GM12864 (cell line): ENCODE data around the gene ANKS1B.
A peak's percentile ranks its signal among the peaks of the same experiment; 100 is the strongest.

Experiments used
- DNase-seq: peaks from one replicate; pipeline ENCODE4 v3.0.0-alpha.2; 2011; ENCODE audit warnings: low read depth
- H3K4me3 ChIP-seq: 2 replicates; pipeline ENCODE4 v1.5.1; 2011; ENCODE audit warnings: mild to moderate bottlenecking, low read depth, low read length, control low read depth
- TF ChIP-seq, protein P1 (sequence below): IDR thresholded peaks from 2 replicates; pipeline ENCODE4 v1.5.1; 2011; ENCODE audit warnings: low read depth, mild to moderate bottlenecking, moderate library complexity, low read length, control low read depth, inconsistent platforms; ENCODE audit errors: missing control alignments

Gene ANKS1B

DNA sequence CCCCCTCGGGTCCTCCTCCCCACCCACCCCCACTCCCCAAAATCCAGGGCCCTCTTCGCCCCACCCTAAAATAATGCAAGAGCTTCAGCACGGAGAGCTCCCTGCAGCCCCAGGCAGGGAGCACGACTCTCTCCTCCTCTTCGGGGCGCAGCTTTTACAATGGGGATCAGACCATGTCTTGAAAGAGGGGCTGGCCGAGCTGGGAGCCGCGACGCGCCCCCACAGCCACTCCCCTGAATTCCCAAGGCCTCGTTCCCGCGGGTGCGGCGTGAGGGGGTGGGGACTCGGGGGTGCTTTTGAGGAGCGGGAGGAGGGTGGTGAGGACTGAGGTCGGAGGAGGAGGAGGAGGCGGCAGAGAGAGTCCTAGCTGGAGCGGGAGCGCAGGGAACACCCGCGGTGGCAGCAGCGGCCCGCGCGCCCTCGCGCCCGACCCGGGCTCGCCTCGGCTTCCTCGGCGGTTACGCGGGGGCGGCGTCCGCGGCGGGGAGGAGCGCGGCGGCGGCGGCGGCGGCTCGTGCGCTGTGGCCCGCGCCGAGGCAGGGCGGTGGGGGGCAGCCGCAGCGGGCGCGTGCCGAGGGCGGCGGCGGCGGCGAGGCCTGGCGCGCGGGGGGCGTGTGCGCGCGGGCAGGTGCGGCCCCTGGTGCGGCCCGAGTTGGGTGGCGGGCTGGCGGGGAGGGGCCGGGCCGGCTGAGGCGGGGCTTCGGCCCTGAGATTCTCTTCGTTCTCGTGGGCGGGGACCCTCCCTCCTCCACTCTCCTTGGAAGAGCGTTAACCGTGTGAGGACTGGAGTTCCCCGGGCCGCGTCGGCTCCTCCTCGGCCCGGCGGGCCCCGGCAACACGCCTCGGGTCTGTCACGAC is at the start of gene ANKS1B:
ANKS1B (minus strand) TSS at position 666 of the 858 bp plus-strand sequence. CDS start 699 bp downstream, outside the sequence.
- DNase-seq, result no peak
- H3K4me3 ChIP-seq, result peak within 1 kb of the TSS; percentile 58
- TF ChIP-seq, protein P1, sequence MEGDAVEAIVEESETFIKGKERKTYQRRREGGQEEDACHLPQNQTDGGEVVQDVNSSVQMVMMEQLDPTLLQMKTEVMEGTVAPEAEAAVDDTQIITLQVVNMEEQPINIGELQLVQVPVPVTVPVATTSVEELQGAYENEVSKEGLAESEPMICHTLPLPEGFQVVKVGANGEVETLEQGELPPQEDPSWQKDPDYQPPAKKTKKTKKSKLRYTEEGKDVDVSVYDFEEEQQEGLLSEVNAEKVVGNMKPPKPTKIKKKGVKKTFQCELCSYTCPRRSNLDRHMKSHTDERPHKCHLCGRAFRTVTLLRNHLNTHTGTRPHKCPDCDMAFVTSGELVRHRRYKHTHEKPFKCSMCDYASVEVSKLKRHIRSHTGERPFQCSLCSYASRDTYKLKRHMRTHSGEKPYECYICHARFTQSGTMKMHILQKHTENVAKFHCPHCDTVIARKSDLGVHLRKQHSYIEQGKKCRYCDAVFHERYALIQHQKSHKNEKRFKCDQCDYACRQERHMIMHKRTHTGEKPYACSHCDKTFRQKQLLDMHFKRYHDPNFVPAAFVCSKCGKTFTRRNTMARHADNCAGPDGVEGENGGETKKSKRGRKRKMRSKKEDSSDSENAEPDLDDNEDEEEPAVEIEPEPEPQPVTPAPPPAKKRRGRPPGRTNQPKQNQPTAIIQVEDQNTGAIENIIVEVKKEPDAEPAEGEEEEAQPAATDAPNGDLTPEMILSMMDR, result no peak

DNA sequence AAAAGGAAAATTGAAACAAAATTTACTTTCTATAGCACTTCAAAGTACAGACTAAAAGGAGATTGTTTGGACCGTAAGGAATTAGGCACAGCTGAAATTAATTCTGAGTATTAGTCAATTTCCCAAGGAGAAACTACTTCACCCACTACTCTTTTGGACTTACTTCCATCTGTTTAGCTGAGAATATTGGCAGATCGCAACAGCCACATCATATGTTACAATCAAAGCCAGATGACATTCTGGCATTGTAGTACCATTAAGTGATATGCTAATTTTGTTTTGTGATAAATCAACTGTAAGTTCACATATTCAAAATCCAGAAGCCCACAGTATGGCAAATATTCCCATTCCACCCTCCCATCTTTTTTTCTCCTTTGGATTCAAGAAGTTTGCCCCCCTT is 47.1 kb upstream of the ANKS1B start:
- H3K4me3 ChIP-seq, result no peak overlapping the region
- TF ChIP-seq, protein P1, result no peak
- no peak for DNase-seq

DNA sequence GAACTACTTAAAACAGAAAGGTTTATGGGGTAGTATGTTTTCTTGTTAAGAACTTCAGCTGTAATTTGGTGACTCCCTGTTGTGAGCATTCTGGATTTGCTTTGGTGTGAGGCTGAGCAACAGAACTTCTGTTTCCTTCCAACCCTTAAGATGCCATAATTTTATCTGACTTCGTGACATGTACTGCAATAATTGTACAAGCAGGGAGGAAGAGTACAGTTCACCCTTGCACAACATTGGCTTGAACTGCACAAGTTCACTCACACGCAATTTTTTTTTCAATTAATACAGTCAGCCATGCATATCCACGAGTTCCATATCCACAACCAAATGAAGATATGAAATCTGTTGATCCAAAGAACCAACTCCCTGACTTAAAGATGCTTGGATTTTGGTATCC is 42.9 kb upstream of the ANKS1B start:
- DNase-seq, result no peak
- H3K4me3 ChIP-seq, result no peak overlapping the region
- TF ChIP-seq, protein P1, result no peak

DNA sequence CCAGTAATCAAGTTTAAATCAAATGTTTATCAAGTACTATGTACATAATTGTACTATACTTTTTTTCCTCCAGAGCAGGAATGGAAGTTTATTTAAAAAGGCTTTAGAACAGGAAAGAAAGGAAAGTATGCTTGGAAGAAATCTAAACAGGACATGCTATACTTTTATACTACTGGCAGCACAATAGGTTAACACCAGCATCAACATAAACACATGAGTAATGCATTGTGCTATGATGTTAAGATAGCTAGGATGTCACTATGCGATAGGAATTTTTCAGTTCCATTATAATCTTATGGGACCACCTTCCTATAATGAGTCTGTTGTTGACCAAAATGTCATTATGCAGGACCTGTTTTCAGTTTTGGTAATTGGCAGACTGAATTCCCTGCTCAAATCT is 41.5 kb upstream of the ANKS1B start:
- TF ChIP-seq, protein P1, result no peak
- DNase-seq, result no peak
- no peak overlapping the region for H3K4me3 ChIP-seq

DNA sequence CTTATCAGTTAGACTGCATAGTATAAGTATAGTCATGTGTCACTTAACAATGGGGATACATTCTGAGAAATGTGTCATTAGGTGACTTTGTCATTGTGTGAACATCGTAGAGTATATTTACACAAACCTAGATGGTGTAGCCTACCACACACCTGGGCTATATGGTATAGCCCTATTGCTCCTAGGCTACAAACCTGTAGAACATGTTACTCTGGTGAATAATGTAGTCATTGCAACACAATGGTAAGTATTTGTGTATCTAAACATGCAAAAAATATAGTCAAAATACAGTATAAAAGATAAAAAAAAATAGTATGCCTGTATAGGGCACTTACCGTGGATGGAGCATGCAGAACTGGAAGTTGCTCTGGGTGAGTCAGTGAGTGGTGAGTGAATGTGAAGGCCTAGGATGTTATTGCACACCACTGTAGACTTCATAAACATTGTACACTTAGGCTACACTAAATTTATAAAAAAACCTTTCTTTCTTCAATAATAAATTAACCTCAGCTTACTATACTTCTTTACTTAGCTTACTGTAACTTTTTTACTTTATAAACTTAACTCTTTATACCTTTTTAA is 40.3 kb upstream of the ANKS1B start:
- TF ChIP-seq, protein P1, result no peak
- no peak for DNase-seq
- H3K4me3 ChIP-seq, result no peak overlapping the region

DNA sequence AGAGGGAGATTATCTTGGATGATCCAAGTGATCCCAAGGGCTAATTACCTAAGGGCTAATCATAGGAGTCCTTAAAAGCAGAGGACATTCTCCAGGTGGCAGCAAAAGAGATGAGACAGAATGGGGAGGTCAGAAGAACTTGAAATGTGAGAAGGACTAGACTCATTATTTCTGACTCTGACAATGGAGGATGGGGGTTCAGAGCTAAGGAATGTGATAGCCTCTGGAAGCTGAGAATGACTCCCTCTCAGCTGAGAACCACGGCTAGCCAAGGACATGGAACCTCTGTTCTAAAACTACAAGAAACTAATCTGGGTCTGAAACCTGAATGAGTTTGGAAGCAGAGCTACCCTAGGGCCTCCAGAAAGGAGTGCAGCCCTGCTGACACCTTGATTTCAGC is 35.6 kb upstream of the ANKS1B start:
- no peak overlapping the region for H3K4me3 ChIP-seq
- TF ChIP-seq, protein P1, result no peak
- no peak for DNase-seq
